IPS-18a (cell line): ENCODE results near the gene MKLN1.
"Not testable (repeated sequence)": the region's sequence is repeated elsewhere in the genome, so short reads cannot be mapped to it uniquely, and the experiment has no call there.

ENCODE experiments used
- H3K27ac ChIP-seq: one replicate; pipeline ENCODE4 v1.5.1; 2013; ENCODE audit warnings: low read length
- H3K27me3 ChIP-seq: one replicate; pipeline ENCODE4 v1.6.1; 2013; ENCODE audit warnings: mild to moderate bottlenecking, low read length; ENCODE audit not compliant: control insufficient read depth, insufficient read depth
- H3K36me3 ChIP-seq: one replicate; pipeline ENCODE4 v1.6.1; 2013; ENCODE audit warnings: low read depth, low read length; ENCODE audit not compliant: control insufficient read depth
- H3K4me1 ChIP-seq: one replicate; pipeline ENCODE4 v1.6.1; 2013; ENCODE audit warnings: low read depth, low read length; ENCODE audit not compliant: control insufficient read depth
- H3K4me3 ChIP-seq: one replicate; pipeline ENCODE4 v1.5.1; 2013; ENCODE audit warnings: low read length
- H3K9ac ChIP-seq: one replicate; pipeline ENCODE4 v1.6.1; 2013; ENCODE audit warnings: mild to moderate bottlenecking, low read length, moderate library complexity
- H3K9me3 ChIP-seq: one replicate; pipeline ENCODE4 v1.6.1; 2013; ENCODE audit warnings: low read depth, low read length; ENCODE audit not compliant: control insufficient read depth

The MKLN1 gene

GRCh38 chr7:131299074-131299473 is 28.6 kb upstream of the MKLN1 start:
- no peak overlapping the region for H3K27ac ChIP-seq
- H3K36me3 ChIP-seq: no peaks in the 10 kb centered on the region
- peaks cover 16% of the 10 kb centered on the region for H3K4me1 ChIP-seq
- no peak overlapping the region for H3K4me3 ChIP-seq
- H3K9ac ChIP-seq: no peak overlapping the region
- no peaks in the 10 kb centered on the region for H3K9me3 ChIP-seq
- no peaks in the 10 kb centered on the region for H3K27me3 ChIP-seq

DNA sequence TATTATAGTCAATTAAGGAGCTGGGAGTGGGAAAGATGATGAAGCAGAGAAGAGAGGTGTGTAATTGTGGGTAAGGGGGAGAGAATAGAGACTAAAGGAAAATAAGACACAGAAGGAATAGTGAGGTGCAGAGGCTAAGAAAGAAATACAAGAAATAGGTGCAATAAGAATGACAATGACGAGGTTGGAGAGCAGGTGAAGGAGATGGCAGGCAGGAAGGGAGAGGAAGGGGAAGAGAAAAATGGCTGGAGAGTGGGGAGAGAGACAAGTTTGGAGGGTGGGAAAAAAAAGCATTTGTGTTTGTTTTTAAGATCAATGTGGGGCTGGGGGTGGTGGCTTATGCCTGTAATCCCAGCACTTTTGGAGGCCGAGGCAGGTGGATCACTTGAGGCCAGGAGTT is 27.6 kb upstream of the MKLN1 start:
- H3K36me3 ChIP-seq: no peaks in the 10 kb centered on the region
- H3K4me3 ChIP-seq: no peak overlapping the region
- no peak overlapping the region for H3K9ac ChIP-seq
- H3K27ac ChIP-seq: no peak overlapping the region
- no peaks in the 10 kb centered on the region for H3K27me3 ChIP-seq
- H3K9me3 ChIP-seq: no peaks in the 10 kb centered on the region
- peaks cover 16% of the 10 kb centered on the region for H3K4me1 ChIP-seq

DNA sequence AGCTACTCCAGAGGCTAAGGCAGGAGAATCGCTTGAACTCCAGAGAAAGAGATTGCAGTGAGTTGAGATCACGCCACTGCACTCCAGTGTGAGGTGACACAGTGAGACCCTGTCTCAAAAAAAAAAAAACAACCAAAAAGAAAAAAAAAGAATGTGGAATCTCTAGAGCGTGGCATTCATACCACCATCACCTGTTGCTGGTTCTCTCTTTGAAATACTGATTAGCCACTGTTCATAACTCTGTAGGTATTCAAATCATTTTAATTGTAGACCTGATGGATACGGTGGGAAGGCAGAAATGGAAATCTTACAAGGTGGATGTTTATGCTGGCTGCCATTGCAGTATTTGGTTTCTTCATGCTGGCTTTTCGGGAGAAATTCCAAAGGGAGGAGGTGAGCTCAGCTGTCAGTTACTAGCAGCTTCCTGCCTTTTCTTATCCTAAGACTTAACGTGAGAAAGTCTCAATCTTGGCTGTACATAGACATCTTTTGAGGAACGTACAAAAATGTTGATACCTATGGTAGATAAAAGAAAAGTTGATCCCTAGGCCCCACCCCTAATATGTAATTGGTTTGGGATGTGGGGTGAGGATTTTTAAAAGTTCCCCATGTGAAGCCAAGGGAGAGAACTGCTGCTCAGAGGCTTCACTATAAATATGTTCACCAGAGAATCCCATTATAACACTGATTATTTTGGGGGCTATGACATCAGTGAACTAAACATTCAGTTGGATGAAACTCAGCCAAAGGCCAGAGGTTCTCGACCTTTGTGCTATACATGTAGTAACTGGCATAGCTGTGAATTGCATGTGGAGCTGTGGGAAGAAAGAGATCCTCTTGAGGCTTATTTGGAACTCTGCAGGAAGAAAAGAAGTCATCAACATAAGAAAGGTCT is 26.9 kb upstream of the MKLN1 start:
- Histone ChIP-seq H3K4me1 (peaks cover 16% of the 10 kb centered on the region), H3K4me3 (no peak overlapping the region), H3K9me3 (no peaks in the 10 kb centered on the region), H3K27ac (no peak overlapping the region), H3K27me3 (no peaks in the 10 kb centered on the region), H3K36me3 (no peaks in the 10 kb centered on the region), H3K9ac (no peak overlapping the region)

- Histone ChIP-seq H3K9me3 (peaks cover 6% of the 10 kb centered on the region), H3K27me3 (no peaks in the 10 kb centered on the region), H3K4me3 (no peak overlapping the region), H3K36me3 (no peaks in the 10 kb centered on the region), H3K4me1 (peaks cover 16% of the 10 kb centered on the region), H3K27ac (no peak overlapping the region), H3K9ac (no peak overlapping the region)
Measured at GRCh38 chr7:131302446-131302845, 25.2 kb upstream of the MKLN1 start.

DNA sequence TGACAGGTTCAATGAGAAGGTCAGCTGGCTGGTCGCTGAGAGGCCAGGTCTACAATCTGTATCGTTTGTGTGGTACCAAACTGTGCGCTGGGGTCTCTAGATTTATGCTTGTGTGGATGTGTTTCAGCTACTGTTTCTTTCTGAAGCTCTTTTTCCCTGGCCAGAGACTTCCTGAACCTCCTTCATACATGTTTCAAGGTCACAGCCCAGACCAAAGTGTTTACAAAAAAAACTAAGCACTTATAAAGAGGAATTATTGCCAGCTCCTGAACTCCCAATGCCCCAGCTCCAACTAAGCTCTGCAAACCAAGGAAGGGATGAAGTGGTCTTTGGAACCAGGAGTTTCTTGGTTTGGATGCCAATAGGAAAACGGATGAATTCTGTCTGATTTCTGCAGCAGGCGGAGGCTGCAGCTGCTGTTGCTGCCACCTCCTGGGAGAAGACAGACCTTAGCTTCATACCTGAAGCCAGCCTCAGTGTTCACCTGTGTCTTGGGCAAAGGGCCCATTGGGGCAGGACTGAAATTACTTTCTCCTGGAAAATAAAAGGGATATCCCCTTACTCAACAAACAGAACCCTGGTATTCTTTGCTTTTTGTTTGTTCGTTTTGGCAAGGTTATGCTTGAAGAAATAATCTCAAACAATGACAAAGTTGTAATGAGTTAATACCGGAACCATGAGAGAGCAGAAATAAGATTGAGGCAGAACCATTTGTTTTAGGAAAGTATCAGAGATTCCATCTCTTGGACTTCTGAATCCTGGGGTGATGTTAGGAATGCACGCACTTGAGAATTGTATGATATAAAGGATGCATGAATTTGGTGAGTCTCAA is 24.6 kb upstream of the MKLN1 start:
- H3K27ac ChIP-seq: no peak overlapping the region
- H3K36me3 ChIP-seq: no peaks in the 10 kb centered on the region
- H3K4me1 ChIP-seq: peaks cover 16% of the 10 kb centered on the region

DNA sequence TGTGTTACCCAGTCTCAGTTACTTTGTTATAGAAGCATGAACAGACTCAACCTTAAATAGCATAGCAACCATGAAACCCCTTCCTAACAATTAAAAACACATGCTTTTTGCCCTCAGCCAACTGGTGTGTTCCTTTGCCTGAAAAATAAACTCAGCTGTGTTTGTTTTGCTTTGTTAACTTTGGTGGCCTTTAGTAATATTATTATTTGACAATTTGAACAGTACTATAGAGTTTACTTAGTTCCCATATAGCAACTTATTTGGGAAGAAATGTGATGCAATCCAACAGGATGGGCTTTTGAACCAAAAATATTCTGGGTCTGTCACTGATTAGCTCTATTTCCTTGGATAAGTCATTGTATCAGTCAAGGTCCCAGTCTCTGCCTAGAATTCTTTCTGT is 22.5 kb upstream of the MKLN1 start:
- H3K9ac ChIP-seq: no peak overlapping the region
- H3K27me3 ChIP-seq: no peaks in the 10 kb centered on the region
- no peak overlapping the region for H3K4me3 ChIP-seq
- peaks cover 12% of the 10 kb centered on the region for H3K4me1 ChIP-seq
- H3K36me3 ChIP-seq: no peaks in the 10 kb centered on the region
- H3K9me3 ChIP-seq: peaks cover 9% of the 10 kb centered on the region
- H3K27ac ChIP-seq: no peak overlapping the region

More for the DNA sequence above, 24.6 kb upstream of the MKLN1 start:
- Histone ChIP-seq H3K9me3 (peaks cover 6% of the 10 kb centered on the region), H3K27me3 (no peaks in the 10 kb centered on the region), H3K4me3 (no peak overlapping the region), H3K9ac (no peak overlapping the region)

- H3K9ac ChIP-seq, H3K27me3 ChIP-seq, H3K27ac ChIP-seq, H3K4me3 ChIP-seq, H3K4me1 ChIP-seq, H3K36me3 ChIP-seq: not testable (repeated sequence)
- H3K9me3 ChIP-seq: peaks cover 17% of the 10 kb centered on the region
Measured at GRCh38 chr7:131306041-131306440, 21.6 kb upstream of the MKLN1 start.

- Histone ChIP-seq H3K27ac (no peak overlapping the region), H3K9me3 (peaks cover 18% of the 10 kb centered on the region), H3K36me3 (no peaks in the 10 kb centered on the region), H3K27me3 (no peaks in the 10 kb centered on the region), H3K9ac (no peak overlapping the region), H3K4me3 (no peak overlapping the region), H3K4me1 (no peaks in the 10 kb centered on the region)
Measured at GRCh38 chr7:131306777-131307176, 20.9 kb upstream of the MKLN1 start.

DNA sequence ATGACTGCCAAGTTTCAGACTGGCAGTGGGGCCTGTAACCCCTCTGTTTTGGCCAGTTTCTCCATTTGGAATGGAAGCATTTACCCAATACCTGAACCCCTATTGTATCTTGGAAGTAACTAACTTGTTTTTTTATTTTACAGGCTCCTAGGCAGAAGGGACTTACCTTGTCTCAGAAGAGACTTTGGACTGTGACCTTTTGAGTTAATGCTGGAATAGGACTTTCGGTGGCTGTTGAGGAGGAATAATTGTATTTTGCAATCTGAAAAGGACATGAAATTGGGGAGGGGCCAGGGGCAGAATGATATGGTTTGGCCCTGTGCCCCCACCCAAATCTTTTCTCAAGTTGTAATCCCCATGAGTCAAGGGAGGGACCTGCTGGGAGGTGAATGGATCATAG is 20.0 kb upstream of the MKLN1 start:
- Histone ChIP-seq H3K9ac (no peak overlapping the region), H3K9me3 (peaks cover 18% of the 10 kb centered on the region), H3K36me3 (no peaks in the 10 kb centered on the region), H3K27me3 (no peaks in the 10 kb centered on the region), H3K27ac (no peak overlapping the region), H3K4me1 (no peaks in the 10 kb centered on the region), H3K4me3 (no peak overlapping the region)

GRCh38 chr7:131312838-131313237 is 14.8 kb upstream of the MKLN1 start:
- Histone ChIP-seq H3K27ac (no peak overlapping the region), H3K27me3 (no peaks in the 10 kb centered on the region), H3K36me3 (no peaks in the 10 kb centered on the region), H3K9me3 (peaks cover 12% of the 10 kb centered on the region), H3K4me3 (no peak overlapping the region), H3K9ac (no peak overlapping the region), H3K4me1 (no peaks in the 10 kb centered on the region)

GRCh38 chr7:131320603-131321002 is 7.1 kb upstream of the MKLN1 start:
- Histone ChIP-seq H3K27me3 (no peaks in the 10 kb centered on the region), H3K4me1 (no peaks in the 10 kb centered on the region), H3K9ac (no peak overlapping the region), H3K36me3 (no peaks in the 10 kb centered on the region), H3K4me3 (no peak overlapping the region), H3K9me3 (no peaks in the 10 kb centered on the region), H3K27ac (no peak overlapping the region)
